SIG-M5 (cell line): ENCODE results near the gene KCTD8.
"Not testable (repeated sequence)": the region's sequence is repeated elsewhere in the genome, so short reads cannot be mapped to it uniquely, and the experiment has no call there.

Source experiments
- DNase-seq: peaks from one replicate; lab custom pipeline; 2025; lab: John Stamatoyannopoulos, UW

The KCTD8 gene

DNA sequence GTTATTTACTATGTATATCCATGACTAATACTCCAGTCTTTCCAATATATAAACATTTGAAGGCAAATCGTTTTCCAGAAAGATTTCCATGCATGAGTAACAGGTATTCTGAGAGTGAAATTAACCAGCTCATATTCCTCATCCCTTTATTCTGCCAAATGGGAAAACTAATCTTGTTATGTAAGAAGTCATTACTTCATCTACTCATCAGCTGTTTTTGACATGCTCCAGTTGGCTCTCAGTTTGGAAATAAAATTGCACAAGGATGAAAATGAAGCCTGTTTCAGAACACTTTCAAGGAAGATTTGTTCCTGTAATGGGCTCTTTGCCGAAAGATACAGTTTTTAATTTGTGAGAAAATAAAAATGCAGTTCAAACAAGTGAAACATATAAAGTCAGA lies 121.9 kb downstream of the KCTD8 start:
- no peak for DNase-seq

GRCh38 chr4:44320833-44321232 lies 127.8 kb downstream of the KCTD8 start:
- no peak for DNase-seq

DNA sequence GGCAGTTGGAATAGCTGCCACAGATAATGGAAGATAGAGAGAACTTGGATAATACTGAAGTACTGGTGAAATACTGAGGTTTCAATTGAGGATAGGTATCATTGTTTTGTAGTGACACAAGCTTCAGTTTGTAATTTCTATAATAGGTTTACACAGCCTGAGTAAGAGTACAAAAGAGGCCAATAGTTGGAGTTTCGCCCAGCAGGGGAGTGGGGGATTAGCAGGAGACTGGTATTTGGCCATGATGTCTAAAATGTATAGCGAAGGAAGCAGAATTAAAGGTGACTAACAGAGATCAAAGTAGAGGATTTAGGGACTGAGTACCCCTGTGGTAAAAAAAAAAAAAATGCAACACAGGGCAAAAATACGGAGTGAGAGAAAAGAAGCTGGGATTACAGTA lies 129.5 kb downstream of the KCTD8 start:
- DNase-seq = no peak

DNA sequence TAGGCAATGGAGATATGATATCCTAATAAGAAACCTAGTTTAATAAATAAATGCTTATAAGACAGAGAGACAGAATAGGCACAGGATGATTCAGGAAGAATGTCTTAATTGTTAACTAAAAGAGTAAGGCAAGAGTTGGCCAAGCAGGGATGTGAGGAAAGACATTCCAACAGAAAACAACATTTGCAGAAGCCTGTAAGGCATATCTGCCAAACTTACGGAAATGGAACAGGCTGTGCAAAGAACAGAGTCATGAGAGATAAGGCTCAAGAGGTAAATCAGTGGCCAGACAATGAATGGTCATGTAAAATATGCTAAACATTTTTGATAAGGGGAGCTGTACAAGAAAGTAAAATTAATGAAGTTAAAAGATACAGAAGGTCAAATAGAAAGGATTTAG lies 134.9 kb downstream of the KCTD8 start:
- no peak for DNase-seq

DNA sequence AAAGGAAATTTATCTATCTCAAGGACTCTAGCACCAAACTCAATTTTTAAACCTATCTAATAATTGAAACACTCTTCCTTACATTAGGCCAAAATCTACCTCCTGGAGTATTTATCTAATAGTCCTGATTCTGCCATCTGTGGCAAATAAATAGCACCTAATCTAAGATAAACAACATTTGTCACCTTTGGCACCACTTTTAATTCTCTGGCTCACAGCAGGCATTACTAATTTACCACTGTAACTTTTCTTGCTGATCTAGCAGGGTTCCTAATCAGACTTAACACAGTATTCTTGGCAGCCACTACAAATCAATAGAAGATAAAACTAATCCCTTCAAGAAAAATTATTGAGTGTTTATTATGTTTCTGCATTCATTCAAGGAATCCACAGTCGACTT lies 161.1 kb downstream of the KCTD8 start:
- no peak for DNase-seq

DNA sequence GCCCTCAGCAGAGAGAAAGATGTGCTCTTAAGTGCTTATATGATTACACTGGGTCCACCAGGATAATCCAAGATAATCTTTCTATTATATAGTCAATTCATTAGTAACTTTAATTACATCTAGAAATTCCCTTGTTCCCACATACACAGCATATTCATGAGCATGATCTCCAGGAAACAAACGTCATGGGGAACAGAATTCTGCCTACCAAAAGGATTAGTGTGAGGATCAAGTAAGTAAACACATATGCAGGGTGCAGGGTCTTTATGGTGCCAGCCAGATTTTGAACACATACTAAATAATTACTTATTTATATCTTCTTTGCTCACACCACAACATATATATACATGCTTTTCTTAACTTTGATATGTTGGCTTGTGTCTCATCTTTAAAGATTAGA lies 169.1 kb downstream of the KCTD8 start:
- DNase-seq = no peak

- DNase-seq = no peak
Observed at GRCh38 chr4:44279066-44279465, 169.5 kb downstream of the KCTD8 start.

DNA sequence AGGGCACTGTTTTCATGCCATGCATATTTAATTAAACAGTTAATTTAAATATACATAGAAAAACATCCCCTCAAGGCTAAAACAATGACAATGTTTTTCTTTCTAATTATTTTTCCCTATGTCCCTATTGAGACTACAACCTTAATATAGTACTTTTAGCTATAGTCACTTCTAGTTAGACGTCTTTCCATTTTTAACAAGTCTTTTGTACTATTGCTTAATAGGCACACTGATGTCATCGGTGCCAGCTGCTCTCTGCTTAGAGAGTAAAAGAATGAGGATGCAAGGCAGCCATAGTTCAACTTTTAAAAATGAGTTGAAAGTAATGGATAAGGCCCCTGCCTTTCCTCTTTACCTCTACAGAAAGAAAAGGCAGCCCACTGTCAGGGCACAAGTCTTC lies 191.1 kb downstream of the KCTD8 start:
- DNase-seq = no peak

DNA sequence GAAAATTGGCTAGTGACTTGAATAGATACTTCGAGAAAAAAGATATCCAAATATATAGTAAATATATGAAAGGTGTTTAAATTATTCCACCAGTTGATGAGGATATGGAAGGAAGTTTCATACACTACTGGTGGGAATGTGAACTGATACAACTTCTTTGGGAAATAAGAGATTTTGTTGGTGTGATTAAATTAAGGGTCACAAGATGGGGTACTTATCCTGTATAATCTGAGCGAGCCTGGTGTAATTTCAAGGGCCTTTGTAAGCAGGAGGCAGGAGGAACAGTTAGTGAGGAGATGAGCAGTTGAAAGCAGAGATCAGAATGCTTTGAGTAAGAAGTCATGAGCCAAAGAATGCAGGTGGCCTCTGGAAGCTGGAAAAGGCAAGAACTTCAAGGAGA lies 192.2 kb downstream of the KCTD8 start:
- no peak for DNase-seq

DNA sequence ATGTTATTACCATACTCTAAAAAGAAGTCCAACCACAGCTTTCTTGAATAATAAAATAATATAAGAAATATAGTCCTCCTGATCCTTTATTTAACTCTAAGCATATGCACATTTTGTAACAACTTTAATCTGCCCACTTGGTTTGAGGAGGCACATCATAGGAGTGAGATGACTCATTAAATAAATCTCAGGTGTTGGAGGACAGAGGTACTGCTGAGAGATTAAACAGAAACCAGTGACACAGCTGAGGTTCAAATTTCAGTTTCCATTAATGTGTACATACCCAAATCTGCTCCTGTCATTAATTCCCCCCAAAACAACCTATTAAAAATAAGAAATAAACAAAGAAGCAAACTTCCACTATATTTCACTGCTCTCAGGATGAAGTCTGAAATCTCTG lies 211.0 kb downstream of the KCTD8 start:
- DNase-seq = no peak

GRCh38 chr4:44235897-44236296 lies 212.7 kb downstream of the KCTD8 start:
- DNase-seq = no peak

- no peak for DNase-seq
Observed at GRCh38 chr4:44232262-44232661, 216.3 kb downstream of the KCTD8 start.

GRCh38 chr4:44231006-44231405 lies 217.6 kb downstream of the KCTD8 start:
- no peak for DNase-seq

GRCh38 chr4:44228326-44228725 lies 220.3 kb downstream of the KCTD8 start:
- no peak for DNase-seq

DNA sequence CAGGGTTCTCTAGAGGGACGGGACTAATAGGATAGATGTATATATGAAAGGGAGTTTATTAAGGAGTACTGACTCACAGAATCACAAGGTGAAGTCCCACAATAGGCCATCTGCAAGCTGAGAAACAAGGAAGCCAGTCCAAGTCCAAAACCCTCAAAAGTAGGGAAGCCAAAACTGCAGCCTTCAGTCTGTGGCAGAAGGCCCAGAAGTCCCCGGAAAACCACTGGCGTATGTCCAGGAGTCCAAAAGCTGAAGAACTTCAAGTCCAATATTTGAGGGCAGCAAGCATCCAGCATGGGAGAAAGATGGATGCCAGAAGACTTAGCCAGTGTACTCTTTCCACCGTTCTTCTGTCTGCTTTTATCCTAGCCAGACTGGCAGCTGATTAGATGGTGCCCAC lies 227.2 kb downstream of the KCTD8 start:
- DNase-seq = no peak

DNA sequence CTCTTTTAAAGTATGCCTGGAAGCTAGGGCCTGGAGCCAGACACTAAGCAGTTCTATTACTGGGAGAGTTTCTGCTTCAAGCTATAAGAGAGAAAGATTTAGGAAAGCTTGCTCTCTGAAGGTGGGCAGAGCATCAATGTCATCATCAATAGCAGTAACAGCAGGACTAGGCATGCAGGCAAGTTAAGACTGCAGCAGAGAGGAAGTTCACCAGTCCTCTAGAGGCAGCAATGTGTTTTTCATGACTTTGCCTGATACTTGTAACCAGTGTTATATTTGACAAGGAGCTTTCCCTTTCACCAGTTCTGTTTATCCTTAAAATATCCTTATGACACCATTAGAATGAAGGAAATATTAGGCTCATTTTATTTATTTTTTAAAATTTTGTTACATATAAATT lies 237.9 kb downstream of the KCTD8 start:
- no peak for DNase-seq

DNA sequence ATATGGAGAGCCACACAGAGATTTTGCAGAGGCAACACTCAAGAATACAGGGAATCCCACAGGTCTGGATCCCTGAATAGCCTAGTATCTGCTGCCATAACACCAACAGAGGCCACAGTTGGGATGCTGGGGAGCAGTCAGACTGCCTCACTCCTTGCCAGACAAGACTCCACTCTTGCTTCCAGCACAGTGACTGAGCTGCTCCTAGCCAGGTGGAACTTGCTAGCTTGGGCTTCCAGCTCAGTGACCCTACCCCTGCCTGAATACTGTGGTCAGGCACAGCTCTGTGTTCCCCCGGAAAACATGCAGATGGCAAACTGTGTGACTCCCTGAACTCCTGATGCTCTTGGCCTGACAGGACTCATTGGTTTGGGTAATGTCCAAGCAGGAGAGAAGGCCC lies 251.8 kb downstream of the KCTD8 start:
- DNase-seq = no peak

- DNase-seq = no peak
Observed at GRCh38 chr4:44194365-44194764, 254.2 kb downstream of the KCTD8 start.

GRCh38 chr4:44186850-44187246 lies 261.8 kb downstream of the KCTD8 start:
- DNase-seq = no peak

DNA sequence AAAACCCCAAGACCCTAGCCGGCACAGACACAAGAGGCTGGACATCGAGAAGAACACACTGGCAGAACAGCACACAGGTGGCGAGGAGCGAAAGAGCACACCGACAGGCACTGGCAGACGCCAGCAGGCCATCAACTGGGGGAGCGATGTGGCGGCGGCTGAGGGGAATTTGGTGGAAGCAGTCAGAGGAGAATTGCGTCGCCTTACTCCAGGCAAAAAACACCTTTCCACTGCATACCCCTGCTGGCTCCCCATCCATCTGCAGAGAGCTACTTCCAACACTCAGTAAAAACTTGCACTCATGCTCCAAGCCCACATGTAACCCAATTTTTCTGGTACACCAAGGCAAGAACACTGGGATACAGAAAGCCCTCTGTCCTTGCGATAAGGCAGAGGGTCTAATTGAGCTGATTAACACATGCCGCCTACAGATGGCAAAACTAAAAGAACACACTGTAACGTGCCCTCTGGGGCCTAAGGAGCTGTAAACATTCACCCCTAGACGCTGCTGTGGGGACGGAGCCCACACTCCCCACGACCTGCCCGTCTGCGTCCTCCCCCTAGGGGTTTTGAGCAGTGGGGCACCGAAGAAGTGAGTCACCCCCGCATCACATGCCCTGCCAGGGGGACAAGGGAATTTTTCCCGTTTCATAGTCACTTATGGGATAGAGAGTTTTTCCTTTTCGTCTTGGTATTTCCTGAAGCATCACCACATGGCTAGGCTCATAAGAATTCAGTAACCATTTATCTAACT lies 262.3 kb downstream of the KCTD8 start:
- DNase-seq = no peak

DNA sequence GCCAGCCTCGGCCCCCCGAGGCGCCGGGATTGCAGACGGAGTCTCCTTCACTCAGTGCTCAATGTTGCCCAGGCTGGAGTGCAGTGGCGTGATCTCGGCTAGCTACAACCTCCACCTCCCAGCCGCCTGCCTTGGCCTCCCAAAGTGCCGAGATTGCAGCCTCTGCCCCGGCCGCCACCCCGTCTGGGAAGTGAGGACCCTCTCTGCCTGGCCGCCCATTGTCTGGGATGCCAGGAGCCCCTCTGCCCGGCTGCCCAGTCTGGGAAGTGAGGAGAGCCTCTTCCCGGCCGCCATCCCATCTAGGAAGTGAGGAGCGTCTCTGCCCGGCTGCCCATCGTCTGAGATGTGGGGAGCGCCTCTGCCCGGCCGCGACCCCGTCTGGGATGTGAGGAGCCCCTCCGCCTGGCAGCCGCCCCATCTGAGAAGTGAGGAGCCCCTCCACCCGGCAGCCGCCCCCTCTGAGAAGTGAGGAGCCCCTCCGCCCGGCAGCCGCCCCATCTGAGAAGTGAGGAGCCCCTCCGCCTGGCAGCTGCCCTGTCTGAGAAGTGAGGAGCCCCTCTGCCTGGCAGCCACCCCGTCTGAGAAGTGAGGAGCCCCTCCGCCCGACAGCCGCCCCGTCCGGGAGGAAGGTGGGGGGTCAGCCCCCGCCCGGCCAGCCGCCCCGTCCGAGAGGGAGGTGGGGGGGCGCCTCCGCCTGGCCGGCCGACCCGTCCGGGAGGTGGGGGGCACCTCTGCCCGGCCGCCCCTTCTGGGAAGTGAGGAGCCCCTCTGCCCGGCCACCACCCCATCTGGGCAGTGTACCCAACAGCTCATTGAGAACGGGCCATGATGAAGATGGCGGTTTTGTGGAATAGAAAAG lies 266.9 kb downstream of the KCTD8 start:
- not testable (repeated sequence) for DNase-seq

- DNase-seq = not testable (repeated sequence)
Observed at GRCh38 chr4:44167766-44168165, 280.8 kb downstream of the KCTD8 start.

GRCh38 chr4:44165938-44166337 lies 282.7 kb downstream of the KCTD8 start:
- DNase-seq = no peak
